ENCODE data around the gene MTUS2.

GRCh38 chr13:29545988-29546387 is 725.8 kb downstream of the MTUS2 start:
- TF ChIP-seq CTCF (IDR thresholded peaks at IDR 0.05) (no peak), EP300 (IDR thresholded peaks at IDR 0.05) (no peak), POLR2AphosphoS5 (IDR thresholded peaks at IDR 0.05) (no peak)
